GM18499 (cell line): ENCODE measurements around the gene AUNIP.
"Not testable (repeated sequence)": the region's sequence is repeated elsewhere in the genome, so short reads cannot be mapped to it uniquely, and the experiment has no call there.

Source experiments
- ATAC-seq: cut with Tn5 transposase; IDR thresholded peaks from one replicate; pipeline ENCODE4 v1.9.1; 2021; ENCODE audit warnings: moderate number of reproducible peaks; ENCODE audit not compliant: insufficient read depth, unreplicated experiment

The AUNIP gene

DNA sequence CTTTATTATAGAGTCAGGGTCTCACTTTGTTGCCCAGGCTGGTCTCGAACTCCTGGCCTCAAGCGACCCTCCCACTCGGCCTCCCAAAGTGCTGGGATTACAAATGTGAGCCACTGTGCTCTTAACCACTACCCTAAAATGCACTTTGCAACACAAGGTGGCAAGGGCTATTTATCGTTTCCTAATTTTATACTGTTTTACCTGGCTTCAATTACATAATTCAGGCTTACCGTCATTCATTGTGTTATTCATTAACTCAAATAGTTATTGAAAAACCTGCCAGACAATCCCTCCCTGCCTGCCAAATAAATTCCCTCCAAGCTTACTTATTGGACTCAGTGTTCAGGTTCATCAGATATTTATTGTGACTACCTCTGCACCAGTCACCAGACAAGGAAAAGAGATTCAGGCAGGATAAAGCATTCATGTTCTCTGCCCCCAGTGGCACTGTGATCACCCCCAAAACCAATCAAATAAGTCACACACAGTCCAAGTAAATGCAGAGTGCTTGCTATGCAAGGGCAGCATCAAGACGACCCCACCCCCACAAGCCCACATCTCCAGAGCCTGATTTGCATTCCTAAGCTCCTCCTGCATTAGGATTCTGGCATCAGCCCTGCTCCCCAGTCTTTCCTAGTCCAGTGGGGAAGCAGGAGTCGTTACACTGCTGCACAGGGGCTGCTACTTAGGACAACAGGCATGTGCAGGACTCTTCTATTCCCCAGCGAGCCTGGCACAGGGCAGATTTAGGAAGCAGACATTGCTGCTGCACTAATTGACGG, 8.1 kb upstream of the AUNIP start:
- no peak for ATAC-seq

DNA sequence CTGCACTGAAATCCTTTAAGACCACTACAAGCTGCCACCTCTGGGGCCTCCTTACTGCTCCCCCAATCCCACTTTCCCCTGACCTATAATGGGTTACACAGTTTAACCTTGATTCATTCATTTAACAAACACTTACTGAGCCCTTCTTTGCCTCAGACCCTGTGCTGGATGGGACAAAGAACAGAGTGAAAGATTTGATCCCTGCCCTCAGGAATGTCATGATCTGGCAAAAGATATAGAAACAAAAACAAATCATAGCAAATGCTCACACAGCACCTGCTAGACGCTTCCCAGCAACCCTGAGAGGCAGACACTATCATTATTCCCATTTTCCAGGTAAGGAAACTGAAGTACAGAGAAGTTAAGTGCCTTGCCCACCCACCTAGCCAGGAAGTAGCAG, 7.0 kb upstream of the AUNIP start:
- no peak for ATAC-seq

DNA sequence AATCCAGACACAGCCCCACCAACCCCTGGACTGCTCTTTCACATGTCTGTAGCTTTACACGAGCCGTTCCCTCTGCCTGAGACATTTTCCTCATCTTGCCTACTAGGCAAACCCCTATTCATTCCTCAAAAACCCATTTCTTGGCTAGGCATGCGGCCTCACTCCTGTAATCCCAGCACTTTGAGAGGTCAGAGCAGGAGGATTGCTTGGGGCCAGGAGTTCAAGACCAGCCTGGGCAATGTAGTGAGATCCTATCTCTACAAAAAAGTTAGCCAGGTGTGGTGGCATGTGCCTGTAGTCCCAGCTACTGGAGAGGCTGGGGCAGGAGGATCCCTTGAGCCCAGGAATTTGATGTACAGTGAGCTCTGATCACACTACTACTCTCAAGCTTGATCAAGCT, 5.2 kb upstream of the AUNIP start:
- ATAC-seq: no peak

DNA sequence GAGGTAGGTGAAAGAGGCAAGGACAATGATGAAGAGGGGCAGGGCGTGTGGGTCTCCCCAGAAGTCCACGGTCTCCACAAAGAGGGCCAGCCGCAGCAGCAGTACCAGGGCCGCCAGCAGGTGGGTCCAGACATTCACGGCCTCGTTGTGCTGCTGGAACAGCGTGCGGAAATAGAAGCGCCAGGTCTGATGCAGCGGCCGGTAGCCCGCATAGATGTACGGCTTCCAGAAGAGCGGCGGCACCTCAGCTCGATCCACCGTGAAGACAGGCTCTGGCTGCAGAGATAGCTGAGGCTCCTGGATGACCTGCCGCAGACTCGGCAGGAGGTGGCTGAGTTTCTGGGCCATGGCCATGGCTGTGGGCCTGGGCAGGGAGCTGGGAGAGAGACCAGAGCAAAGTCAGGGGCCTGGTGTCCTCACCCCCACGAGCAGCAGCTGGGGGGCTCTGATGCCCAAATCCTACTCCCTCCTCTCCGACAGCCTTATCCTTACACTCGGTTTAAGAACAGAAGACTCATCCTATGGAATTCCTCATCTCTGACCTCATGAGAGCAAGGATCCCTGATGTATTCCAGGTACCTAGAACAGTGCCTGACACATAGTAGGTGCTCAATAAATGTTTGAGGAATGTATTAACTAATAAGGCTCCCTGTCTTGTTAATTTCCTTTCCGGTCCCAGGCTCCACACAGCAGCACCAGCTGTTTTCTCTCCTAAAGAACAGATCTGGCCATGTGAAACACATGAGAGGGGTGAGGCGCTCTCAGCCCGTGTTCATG, 4.4 kb upstream of the AUNIP start:
- ATAC-seq: no peak

DNA sequence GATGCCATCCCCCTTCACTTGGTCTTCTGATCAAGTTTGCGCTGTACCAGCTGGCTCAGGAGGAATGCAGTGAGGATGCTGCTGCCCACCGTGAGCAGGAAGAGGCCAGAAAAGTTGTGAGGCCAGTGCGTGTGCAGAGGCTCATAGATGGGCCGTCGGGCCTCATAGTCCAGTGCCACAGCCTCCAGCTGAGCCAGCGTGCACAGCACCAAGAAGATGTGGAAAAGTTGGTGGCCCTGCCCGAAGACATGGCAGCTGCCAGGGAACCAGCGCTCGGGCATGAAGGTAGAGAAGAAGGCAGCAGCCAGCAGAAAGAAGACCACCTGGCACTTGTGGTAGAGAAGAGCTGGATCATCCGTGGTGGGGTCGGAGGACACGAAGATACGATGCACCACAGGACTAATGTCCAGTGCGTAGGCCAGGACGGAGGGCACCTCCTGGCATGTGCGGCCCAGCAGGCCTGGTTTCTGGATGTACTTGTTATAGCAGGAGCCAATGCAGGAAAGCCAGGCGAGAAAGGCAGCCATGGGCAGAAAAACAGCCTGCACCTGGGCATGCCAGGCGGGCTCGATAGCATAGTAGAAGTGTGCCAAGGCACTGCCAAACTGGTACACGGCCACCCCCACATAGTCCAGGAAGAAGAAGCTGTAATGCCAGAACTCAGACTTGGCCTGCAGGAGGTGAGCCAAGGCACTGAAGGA, 3.7 kb upstream of the AUNIP start:
- no peak for ATAC-seq

GRCh38 chr1:25861316-25862286, 2.3 kb upstream of the AUNIP start:
- ATAC-seq: no peak

DNA sequence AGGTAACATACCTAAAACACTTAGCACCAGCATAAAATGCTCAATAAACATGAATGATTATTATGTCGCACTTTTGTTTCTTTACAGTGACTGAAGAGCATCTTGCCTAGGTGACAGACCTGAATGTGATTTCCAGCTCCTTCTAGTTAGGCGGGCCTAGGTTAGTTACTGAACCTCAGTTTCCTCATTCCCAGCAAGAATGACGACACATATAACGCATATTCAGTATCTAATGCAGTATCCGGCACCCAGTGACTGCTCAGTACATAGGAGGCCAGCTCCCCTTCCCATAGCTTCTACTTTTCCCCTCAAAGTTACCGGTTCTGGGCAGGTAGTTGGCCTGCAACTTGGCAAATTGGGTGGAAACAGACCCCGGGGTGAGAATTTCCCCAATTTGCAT, 763 bp downstream of the AUNIP start:
- ATAC-seq: no peak

GRCh38 chr1:25856856-25857255, 2.4 kb downstream of the AUNIP start:
- ATAC-seq: no peak

- ATAC-seq: no peak
Measured at GRCh38 chr1:25854554-25854953, 4.7 kb downstream of the AUNIP start.

GRCh38 chr1:25848531-25848930, 10.7 kb downstream of the AUNIP start:
- ATAC-seq: no peak

DNA sequence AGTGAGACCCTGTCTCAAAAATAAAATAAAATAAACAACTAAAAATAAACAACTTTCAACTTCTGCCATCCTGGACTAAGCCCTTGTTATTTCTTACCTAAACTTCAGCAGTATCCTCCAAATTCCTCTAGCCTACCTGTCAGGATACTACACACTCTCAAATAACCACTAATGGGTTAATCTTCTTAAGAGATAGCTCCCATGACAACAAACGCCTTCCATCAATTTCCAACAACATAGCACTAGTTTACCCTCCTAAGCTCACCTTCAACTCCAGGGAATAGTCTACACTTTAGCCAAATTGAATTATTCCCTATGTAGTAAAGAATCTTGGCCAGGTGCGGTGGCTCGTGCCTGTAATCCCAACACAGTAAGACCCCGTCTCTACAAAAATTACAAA, 11.3 kb downstream of the AUNIP start:
- ATAC-seq: no peak

GRCh38 chr1:25845664-25846063, 13.6 kb downstream of the AUNIP start:
- ATAC-seq: no peak

GRCh38 chr1:25844536-25845337, 14.5 kb downstream of the AUNIP start:
- no peak for ATAC-seq

- no peak for ATAC-seq
Measured at GRCh38 chr1:25843483-25843882, 15.8 kb downstream of the AUNIP start.

GRCh38 chr1:25839808-25840207, 19.4 kb downstream of the AUNIP start:
- not testable (repeated sequence) for ATAC-seq

- ATAC-seq: no peak
Measured at GRCh38 chr1:25837262-25837875, 21.9 kb downstream of the AUNIP start.

DNA sequence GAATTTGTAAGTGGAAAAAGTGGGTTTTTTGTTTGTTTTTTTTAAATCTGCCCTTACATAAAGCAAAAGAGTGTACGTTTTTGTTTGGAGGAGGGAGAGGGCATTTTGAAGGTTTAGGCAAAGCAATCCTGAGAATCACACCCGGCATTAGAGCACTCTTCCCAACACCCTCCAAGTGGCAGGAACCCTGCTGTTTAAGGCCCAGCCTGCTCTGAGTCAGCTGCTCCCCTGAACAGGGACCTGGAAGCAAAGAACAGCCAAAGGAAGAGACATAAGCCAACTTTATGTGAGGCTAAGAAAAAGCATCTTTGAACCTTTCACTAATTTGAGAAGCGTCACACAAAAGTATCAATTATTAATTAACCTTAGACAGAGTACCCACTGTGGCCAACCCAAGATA, 22.6 kb downstream of the AUNIP start:
- no peak for ATAC-seq

DNA sequence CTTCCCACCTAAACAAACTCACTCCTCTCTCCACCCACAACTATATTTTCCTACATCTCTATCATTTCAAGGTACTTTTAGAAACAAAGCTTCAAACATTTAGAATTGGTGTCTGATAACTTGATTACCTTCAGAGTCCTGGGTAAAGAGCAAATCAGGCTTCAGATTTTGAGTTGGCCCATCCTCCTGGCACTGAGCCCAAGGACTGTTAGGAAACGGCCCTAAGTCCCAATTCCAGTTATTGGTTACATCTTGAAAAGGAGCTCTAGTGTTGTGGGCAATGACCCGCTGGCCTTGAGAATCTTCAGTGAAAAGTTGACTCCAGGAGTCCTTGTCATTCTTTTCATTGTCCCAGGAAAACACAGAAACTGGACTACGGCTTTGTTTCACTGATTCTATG, 24.4 kb downstream of the AUNIP start:
- no peak for ATAC-seq

DNA sequence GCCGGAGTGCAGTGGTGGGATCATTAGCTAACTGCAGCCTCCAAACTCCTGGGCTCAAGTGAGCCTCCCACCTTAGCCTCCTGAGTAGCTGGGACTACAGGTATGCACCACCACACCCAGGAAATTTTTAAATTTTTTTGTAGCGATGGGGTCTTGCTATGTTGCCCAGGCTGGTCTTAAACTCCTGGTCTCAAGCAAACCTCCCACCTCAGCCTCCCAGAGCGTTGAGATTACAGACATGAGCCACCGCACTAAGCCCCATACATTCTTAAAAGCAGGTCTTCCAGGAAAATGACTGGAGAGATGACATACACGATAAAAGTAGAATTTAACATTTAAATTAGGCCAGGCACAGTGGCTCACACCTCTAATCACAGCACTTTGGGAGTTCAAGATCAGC, 26.1 kb downstream of the AUNIP start:
- ATAC-seq: no peak
